Measurements from ENCODE around the gene CCDC93.
"Not testable (repeated sequence)": the region's sequence is repeated elsewhere in the genome, so short reads cannot be mapped to it uniquely, and the experiment has no call there.

The CCDC93 gene

DNA sequence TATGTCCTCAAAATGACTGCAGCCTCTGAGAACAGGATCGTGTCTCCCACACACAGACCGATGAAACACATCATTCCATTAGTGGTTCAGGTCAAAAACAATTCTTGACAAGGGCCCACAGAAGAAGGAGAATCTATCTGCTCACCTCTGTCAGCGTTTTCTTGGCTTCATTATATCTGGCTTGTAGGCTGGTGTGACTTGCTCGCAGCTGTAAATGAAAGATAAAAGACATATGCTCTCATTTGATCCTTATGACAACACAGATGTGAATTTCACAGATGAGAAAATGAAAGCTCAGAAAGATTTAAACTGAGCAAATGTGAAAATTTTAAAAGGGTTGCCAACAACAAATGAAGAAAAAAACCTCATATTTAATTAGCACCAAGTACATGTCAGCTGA is 61.6 kb downstream of the CCDC93 start:
- no peak for DNase-seq

DNA sequence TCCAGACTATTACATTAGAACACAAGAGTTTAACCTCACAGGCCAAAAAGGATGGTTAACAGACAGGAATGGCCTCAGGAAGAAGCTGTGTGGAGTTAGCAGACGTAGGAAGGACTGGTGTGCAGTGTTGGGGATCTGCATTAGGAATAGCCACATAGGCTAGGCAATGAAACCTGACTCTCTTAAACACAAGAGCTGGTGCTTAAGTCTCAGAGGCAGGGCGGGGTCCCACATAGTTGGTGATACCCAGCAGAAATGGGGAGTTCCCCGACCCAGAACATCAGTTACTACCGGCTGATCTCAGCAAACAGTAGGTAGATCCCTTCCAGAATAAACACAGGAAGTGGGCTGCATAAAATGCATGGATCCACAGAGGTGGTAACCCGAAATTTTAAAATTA is 64.1 kb downstream of the CCDC93 start:
- DNase-seq: no peak

DNA sequence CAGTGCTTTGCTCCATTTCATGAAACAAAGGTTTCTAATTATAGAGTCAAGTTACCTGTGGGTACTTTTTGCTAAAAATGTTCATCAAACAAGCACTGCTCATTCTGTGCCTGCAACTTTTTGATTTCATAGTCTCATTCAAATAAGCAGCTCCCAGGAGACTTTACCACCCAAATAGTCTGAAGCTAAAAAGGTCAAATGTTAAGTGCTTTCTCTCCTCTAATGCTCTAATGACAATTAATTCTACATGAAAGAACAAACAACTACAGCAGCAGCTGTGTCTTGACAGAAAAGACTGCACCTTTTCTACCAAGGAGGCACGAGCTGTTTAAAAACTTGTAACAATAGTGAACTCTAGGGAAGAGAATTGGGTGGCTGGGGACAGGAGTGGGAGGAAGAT is 65.3 kb downstream of the CCDC93 start:
- DNase-seq: no peak

DNA sequence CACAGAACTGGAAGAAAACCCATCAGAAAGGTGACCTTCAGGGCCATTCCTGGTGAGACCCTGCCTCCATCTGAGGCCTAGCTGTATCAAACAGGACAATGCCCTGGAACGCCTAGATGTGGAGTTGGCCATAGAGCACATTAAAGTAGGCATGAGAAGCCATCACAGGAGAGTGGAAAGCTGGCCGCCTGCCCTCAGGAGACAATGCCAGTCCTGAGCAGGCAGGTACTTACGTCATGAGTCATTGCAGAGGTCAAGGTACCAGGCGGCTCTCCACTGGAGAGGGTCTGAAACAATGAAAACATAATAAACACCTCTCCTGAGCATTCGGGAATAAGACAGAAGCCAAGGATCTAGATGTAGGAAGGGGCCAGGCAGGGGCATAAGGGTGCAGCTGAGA is 68.6 kb downstream of the CCDC93 start:
- DNase-seq: no peak

DNA sequence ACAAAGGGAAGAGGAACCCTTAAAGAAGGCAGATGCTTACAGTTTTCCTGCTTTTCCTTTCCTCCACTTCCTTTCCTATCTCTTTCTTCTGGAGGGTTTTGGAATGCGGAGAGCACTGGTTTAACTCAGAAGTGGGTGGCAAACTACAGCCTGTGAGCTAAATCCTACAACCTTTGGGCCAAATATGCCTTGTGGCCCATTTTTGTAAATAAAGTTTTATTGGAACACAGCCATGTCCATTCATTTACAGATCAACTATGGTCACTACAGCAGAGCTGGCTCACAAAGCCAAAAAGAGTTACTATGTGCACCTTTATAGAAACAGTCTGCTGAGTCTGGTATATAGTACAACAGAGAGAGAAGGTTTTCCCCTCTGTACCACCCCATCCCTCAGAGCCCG is 69.1 kb downstream of the CCDC93 start:
- no peak for DNase-seq

DNA sequence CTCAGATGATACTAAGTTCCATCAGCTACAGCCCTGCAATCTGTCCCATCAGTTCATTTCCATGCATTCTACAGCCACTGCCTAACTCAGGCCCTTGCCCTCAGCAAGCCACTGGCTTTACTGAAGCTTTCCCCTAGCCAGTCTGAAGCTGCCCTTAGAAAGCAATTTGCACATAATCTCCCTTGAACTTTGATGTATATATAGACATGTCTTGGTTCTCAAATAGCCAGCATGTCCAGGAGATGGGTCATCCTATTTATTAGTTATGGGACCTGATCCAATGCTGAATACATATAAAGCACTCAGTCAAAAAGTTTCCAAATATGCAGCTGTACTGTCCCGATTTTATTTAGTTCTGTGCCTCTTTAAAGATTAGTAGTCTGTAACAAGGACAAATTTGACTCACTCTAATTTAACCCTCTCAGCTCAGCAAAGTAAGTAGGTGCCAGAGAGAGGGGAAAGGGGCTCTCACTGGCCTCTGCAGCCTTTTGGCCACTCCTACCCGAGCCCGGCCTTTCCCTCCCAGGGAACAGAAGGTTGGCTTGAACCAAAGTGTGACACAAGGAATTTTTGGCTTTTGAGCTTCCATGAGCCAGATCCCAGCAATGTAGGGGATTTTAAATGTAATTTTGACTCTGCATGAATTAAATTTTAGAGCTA is 70.7 kb downstream of the CCDC93 start:
- DNase-seq: no peak

DNA sequence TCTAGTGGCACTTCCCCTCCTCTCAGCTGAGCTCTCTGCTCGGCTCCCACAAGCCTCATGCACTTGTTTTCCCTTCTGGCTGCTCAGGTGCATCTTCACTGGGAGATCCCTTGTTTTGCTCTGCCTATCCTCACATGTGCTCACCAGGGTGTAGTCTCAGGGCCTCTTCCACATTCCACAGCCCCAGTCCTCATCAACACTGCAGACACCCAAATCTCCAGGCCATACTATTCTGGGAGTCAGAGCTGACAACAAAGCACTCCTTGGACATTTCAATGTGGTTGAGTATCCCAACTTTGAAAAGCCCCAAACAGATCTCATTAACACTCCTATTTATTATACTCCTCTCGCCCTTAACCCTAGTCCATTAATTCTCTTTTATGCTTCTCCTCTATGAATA is 71.3 kb downstream of the CCDC93 start:
- no peak for DNase-seq

DNA sequence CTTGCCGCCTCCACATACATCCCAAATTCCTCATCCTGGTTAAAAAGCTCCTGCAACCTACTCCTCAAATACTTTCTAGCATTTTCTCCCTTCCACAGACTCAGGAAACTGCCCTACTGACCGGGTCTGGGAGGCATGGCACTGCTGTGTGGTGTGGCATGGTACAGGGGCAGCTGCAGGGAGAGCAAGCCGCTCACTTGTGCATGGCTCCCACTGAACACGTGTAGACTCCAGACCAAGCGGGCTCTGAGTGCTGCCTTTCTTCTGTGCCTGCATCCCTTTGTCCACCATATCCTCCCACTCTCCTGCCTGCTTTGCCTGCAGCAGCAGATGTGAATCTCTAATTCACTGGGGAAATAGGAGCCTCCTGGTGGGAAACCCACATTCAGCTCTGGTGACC is 72.2 kb downstream of the CCDC93 start:
- no peak for DNase-seq

DNA sequence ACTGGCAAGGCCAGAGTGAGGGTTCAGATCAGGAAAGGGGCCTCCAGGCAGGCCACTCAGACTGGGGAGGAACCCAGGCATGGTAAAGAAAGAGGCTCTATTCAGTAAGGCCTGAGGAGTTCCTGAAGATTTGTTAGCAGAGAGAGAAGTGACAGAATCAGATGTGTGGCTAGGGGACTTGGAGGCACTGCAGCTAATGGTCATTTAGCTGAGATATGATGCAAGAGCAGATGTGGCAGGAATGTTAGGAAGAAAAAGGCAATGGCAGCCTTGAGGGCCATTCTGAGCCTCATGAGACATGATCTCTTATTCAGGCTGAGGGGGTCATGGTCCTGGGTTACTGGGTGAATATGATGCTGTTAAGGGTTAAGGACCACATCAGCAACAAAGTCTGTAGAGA is 73.4 kb downstream of the CCDC93 start:
- no peak for DNase-seq

DNA sequence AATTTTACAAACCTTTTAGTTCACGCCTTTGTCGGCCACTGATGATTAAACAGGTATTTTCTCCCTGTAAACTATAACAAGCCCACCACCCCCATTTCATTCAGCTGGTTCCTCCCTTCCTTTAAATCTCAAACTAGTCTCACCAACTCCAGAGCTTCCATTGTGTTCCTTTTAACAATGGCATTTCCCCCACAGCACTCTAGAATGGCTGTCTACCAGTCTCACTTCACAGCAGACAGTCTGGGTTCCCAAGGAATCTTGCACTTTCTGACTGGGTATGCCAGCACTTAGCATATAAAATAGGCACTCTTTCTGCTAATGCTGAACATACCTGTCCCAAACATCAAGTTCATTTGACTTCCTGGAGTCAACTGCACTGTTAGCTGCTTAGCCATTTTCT is 75.3 kb downstream of the CCDC93 start:
- DNase-seq: no peak

DNA sequence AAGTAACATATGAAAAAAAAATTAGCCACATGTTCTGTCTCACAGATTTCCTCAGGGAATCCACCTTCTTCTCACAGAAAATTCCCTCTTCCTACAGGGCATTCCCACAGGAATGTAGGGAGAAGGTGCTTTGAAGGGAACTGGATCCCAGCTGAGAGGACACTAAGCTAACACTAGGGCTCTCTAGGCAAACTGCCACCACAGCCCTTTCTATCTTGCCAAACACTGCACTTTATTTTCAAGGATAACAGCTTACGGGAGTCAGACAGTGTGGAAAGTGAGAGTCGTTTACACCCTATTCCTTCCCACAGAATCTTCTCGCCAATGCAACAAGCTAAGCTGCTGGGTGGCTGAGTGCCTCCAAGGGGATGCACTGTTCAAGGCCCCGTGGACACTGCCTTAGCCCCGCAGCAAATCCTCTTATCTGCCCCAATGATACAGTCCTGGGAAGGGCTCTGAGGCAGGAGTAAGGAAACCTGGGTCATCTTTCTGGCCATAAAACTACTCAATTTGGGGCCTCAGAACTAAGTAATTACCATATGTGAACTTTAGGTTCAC is 76.9 kb downstream of the CCDC93 start:
- no peak for DNase-seq

DNA sequence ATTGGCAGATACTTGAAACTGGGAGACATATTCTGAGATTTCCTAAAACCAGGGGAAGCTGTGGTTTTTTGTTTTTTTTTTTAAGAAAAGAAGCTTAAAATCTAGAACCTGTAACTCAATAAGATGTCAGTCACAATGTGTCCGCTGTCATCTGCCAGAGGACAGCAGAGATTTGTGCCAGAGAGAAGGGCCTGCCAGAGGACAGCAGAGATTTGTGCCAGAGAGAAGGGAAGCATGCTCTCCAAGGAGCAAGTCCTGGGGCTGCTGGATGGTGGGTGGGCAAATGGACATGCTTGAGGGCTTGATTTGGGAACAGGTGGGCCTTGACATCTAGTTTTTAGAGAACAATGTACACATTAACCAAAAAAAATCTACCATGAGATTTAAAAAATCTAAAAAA is 77.9 kb downstream of the CCDC93 start:
- no peak for DNase-seq

DNA sequence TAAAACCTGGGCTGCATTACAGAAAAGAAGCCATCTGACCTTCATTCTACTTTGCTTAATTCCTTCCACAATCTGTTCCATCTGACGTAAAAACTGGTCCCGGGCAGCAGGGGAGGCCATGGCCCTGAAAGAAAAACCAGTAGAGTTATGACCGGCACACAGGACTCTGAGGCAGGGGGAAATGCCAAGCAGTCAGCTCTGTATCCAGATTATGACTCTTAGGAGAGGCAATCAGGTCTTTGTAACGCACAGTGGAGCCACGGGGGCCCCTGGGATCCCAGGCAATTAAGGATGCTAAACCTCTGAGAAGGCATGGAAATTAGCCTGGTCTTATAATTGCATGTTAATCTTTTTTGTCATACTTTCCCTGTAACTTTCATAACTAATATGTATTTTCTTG is 78.4 kb downstream of the CCDC93 start:
- DNase-seq: no peak

DNA sequence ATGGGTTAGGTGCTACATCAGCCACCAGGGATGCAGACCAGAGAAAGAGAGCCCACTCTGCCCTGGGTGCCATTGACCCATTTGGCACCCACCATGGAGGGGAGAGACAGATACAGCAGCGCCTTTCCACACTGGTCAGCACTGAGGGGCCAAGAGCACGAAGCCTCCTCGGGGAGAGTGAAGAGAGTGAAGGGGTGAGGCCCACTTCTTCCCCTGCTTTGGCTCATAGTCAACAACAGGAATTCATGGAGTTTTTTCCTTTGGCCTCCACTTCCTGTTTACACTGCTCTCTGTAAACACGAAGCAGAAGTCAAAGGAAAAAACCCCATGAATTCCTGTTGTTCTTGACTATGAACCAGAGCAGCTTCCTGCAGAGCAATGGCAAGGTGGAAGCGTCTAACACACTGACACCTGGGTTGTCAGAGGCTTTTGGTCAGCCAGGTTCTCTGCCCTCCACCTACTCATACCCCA is 80.0 kb downstream of the CCDC93 start:
- no peak for DNase-seq

DNA sequence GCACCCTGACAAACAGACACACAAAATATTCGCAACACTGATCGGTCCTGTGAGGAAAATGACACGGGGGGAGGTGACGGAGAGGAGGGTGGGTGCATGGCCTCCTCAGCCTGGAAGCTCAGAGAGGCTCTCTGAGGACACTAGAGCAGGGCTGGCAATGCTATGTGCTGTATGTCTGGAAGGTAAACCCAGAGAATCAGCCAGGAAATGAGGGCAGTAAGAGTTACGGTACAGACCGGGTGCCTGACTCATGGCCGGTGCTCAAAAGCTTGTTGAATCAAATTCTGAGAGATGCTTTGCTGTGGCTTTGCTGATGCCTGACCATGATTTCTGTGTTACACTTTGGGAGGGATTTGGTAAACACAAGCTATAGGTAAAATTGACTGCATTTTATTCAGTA is 81.9 kb downstream of the CCDC93 start:
- no peak for DNase-seq

DNA sequence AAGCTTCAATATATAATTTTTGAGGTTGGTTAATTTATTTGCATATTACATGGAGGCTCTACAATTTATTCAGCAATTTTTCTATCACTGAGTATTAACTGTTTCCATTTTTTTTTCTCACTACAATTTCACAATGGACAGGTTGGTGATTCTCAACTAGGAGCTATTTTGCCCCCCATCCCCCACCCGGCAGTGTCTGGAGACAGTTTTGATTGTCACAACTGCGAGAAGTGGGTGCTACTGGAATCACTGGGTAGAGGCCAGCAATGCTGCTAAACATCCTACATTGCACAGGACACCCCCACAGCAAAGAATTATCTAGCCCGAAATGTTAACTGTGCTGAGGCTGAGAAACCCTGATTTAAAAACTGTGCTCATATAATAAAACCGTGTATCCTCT is 82.6 kb downstream of the CCDC93 start:
- DNase-seq: no peak

DNA sequence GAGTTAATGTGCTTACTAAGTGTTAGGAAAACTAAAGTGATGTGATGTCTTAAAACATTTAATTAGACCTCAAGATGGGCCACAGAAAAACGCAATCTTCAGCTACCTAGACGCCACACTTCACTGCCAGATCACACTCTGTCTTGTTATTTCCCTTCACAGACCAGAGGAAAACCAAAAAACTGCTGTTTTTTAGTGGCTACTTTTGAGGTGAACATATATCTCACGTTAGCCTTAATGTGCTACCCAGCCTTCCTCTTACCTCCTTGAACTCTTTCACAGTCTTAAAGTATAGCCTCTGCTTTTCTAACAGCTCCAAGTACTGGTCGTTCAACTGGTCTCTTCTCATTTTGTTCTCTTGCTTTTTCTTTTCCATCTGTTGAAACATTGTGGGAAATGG is 83.1 kb downstream of the CCDC93 start:
- DNase-seq: no peak

DNA sequence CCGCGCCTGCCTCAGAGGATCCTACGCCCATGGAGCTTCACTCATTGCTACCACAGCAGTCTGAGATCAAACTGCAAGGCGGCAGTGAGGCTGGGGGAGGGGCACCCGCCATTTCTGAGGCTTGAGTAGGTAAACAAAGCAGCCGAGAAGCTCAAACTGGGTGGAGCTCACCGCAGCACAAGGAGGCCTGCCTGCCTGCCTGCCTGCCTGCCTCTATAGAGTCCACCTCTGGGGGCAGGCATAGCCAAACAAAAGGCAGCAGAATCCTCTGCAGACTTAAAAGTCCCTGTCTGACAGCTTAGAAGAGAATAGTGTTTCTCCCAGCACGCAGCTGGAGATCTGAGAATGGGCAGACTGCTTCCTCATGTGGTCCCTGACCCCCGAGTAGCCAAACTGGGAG is 90.4 kb downstream of the CCDC93 start:
- DNase-seq: not testable (repeated sequence)

DNA sequence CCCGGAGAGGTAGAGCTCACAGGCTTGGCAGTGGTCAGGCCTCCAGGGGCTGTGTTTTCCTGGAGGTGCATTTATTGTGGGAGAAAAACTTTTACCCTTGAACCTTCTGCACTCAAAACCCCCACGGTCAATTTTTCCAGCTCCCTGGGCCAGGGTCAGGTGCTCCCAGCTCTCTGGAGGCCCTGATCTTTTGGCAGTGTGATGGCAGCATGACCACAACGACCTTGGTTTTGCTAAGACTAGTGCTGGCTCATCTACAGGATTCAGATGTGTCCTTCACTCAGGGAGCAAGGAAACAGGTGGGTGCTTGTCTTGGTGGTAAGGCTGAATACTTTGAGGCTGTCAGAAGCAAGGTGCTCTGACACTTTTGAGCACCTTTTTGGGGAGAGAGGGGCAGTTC is 92.3 kb downstream of the CCDC93 start:
- DNase-seq: no peak

DNA sequence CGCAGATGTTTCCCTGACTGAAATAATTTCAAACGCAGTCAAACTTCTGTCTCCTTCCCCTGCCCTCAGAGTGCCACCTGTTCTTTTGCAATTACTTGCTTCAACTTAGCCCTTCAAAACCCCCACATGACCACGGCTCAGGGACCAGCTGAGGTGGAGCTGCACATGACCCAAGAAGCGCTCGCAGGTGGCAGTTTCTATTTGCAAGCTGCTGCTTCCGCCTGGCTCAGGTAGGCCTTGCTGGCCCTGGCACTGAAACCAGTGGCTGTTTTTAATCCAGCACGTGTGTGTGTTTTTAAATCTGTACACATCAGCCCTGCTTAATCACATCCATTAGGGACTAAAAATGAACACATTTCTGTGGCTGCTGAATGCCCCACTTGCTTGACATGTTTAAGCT is 95.3 kb downstream of the CCDC93 start:
- no peak for DNase-seq

DNA sequence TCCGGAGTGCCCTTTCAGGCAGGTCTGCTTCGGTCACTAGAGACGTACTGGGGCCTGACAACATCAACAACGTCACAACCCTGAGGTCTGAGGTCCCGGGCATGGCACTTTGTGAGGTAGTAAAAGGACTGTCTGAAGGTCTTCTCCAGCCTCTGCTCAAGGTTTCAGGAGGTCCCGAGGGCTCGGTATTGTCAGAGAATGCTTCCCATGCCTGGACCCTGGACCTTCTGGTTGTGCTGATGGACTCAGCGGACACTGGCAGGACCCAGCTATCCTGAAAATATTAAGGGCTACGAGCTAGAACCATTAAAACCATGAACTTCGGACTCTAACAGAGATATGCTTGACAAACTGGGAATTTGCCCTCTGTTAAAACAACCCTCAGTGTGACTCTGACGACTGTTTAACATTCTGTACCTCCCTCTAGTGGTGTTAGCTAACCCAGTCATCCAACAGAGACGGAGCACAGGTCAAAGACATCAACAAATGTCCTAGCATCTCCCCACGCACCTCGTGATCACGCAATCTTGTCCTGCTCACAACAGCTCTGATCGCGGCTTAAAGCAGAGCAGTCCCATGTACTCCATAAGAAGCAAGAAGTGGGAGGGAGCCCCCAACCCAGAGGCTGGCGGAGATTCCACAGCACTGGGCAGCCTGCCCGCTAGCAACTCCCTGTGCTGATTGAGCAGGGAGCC is 96.5 kb downstream of the CCDC93 start:
- no peak for DNase-seq

DNA sequence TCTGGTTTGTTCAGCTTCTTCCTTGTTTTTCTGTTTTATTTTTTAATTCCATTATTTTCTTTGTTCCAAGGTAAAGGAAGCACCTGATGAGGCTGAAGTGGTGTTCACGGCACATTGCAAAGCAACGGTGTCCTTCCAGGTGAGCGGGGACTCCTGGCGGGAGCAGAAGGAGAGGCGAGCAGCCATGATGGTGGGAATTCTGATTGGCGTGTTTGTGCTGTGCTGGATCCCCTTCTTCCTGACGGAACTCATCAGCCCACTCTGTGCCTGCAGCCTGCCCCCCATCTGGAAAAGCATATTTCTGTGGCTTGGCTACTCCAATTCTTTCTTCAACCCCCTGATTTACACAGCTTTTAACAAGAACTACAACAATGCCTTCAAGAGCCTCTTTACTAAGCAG is 110.9 kb downstream of the CCDC93 start:
- DNase-seq: no peak

DNA sequence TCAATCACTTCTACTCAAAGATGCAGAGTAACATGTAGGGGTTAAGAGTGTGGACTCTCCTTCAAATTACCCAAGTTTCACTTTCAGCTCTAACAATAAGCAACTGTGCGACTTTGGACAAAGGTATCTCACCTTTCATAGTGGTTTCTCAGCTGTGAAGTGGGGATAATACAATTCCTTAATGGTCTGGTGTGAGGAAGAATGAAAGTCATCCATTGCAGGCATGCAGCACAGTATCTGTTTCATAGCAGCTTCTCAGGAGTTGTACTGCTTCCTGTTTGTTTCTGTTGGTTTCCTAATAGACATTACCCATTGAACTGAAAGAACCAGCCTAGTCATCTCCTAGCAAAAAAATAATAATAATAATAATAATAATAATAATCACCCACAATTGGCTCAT is 125.0 kb downstream of the CCDC93 start:
- DNase-seq: no peak

DNA sequence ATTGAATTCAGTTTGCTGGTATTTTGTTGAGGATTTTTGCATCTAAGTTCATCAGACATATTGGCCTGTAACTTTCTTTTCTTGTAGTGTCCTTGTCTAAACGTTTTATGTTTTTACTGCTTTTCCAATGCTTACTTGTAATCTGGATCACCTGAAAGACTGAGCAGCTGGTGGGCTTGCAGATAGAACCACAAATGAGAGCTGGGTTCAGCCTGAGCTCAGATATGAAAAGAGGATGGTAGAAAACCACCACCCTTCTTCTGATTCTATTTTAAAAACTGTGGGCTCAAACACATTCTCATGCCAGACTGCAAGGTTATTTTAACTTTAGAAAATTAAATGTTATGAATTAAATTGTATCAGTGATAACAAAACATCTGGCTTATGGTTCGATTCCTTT is 128.6 kb downstream of the CCDC93 start:
- no peak for DNase-seq

DNA sequence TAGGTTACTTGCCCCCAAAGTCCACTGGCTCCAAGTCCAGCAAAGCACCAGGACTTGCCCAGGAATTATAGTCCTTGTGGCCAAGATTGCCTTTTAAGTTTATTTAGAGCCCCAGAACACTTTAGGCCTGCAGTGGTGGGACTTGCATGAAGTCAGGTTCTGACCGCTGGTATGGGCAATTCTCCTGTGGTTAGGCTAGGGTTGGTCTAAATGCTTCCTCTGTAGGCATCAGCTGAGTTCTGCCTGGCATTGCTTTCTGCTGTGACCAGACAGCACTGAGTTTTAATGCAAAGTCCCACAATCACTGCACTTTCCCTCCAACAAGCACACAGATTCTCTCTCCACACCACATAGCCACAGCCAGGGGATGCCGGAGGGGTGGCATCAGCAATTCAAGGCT is 134.9 kb downstream of the CCDC93 start:
- DNase-seq: no peak

Measured in GDM1 (cell line).